Progenitor cell of endocrine pancreas (in vitro differentiated cells): ENCODE data around the gene CHST14. TPM values are rescaled to one million over a fixed set of nuclear protein-coding genes. Genes with fewer than 3 reads are reported as not detected.

Experiments
- DNase-seq: peaks from one replicate; pipeline ENCODE4 v3.0.0; 2021; ENCODE audit warnings: low spot score; ENCODE audit not compliant: unreplicated experiment
- H3K27ac Mint-ChIP-seq: 2 replicates; pipeline ENCODE4 v1.8.0; 2021; ENCODE audit warnings: mild to moderate bottlenecking, moderate library complexity, mixed read lengths
- H3K27me3 Mint-ChIP-seq: 2 replicates; pipeline ENCODE4 v1.8.0; 2021; ENCODE audit warnings: mixed read lengths
- H3K36me3 Mint-ChIP-seq: 2 replicates; pipeline ENCODE4 v1.8.0; 2022; ENCODE audit warnings: mixed read lengths; ENCODE audit not compliant: insufficient read depth
- H3K4me1 Mint-ChIP-seq: 2 replicates; pipeline ENCODE4 v1.8.0; 2021; ENCODE audit warnings: low read depth, mixed read lengths
- H3K4me3 Mint-ChIP-seq: 2 replicates; pipeline ENCODE4 v1.8.0; 2021; ENCODE audit warnings: low read depth, mild to moderate bottlenecking, moderate library complexity, mixed read lengths
- H3K9me3 Mint-ChIP-seq: 2 replicates; pipeline ENCODE4 v1.8.0; 2021; ENCODE audit warnings: low read depth, mixed read lengths
- total RNA-seq: library from RNA; stranded (reverse); gene quantifications from 2 replicates; pipeline ENCODE4 v1.2.1, GENCODE V29; 2021
- TF ChIP-seq, protein P1 (sequence below): fragments of 200-600 bp; sonication (generic); IDR thresholded peaks from one replicate; pipeline ENCODE4 v1.5.0; 2021; ENCODE audit warnings: antibody characterized with exemption, mild to moderate bottlenecking; ENCODE audit not compliant: unreplicated experiment

Gene CHST14
- total RNA-seq, 1 donor from 2014 or later: 29.1 TPM

DNA sequence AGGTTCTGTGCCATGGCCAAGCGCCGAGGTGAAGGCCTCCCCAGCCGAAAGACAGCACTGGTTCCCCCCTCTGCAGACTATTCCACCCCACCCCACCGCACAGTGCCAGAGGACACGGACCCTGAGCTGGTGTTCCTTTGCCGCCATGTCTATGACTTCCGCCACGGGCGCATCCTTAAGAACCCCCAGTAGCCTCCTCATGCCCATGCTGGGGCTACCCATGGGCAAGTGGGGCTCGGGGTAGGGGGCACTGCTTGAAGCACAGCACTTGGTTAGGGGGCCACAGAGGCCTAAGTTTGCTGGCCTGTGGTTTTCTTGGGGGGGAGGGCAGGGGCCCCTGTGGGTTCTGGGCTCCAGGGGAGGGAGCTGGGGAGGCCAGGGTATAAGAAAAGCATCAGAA is 4.8 kb upstream of the CHST14 start:
- TF ChIP-seq, protein P1, sequence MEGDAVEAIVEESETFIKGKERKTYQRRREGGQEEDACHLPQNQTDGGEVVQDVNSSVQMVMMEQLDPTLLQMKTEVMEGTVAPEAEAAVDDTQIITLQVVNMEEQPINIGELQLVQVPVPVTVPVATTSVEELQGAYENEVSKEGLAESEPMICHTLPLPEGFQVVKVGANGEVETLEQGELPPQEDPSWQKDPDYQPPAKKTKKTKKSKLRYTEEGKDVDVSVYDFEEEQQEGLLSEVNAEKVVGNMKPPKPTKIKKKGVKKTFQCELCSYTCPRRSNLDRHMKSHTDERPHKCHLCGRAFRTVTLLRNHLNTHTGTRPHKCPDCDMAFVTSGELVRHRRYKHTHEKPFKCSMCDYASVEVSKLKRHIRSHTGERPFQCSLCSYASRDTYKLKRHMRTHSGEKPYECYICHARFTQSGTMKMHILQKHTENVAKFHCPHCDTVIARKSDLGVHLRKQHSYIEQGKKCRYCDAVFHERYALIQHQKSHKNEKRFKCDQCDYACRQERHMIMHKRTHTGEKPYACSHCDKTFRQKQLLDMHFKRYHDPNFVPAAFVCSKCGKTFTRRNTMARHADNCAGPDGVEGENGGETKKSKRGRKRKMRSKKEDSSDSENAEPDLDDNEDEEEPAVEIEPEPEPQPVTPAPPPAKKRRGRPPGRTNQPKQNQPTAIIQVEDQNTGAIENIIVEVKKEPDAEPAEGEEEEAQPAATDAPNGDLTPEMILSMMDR: no peak
- peaks cover 2% of the 10 kb centered on the region for H3K36me3 Mint-ChIP-seq
- no peaks in the 10 kb centered on the region for H3K9me3 Mint-ChIP-seq
- H3K4me1 Mint-ChIP-seq: peaks cover 4% of the 10 kb centered on the region
- H3K27ac Mint-ChIP-seq: no peak overlapping the region
- H3K4me3 Mint-ChIP-seq: no peak overlapping the region
- no peak for DNase-seq
- no peaks in the 10 kb centered on the region for H3K27me3 Mint-ChIP-seq

- H3K4me1 Mint-ChIP-seq: peaks cover 5% of the 10 kb centered on the region
- no peak overlapping the region for H3K4me3 Mint-ChIP-seq
- H3K9me3 Mint-ChIP-seq: no peaks in the 10 kb centered on the region
- H3K36me3 Mint-ChIP-seq: peaks cover 2% of the 10 kb centered on the region
- DNase-seq: no peak
- no peak overlapping the region for H3K27ac Mint-ChIP-seq
- no peaks in the 10 kb centered on the region for H3K27me3 Mint-ChIP-seq
- TF ChIP-seq, protein P1: no peak
Observed at GRCh38 chr15:40466426-40467260, 4.1 kb upstream of the CHST14 start.

DNA sequence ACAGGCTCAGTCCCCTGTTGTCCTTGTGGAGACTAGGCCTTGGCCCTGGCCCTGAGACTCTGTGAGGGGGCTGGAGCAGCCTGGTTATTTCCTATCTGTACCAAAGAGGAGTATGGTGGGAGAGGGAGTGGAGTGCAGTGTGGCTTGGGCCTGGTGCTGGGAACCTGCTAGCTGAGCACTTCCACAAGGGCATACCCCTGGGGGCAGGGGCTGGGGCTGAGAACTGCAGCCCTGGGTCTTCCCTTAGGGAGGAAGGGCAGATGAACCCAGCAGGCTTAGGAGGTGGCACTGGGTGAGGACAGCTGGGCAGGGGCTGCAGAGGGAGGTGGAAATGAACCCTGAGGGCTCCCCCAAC is 3.5 kb upstream of the CHST14 start:
- Mint-ChIP-seq H3K4me1 (peaks cover 8% of the 10 kb centered on the region), H3K36me3 (peaks cover 2% of the 10 kb centered on the region), H3K27ac (no peak overlapping the region), H3K9me3 (no peaks in the 10 kb centered on the region), H3K4me3 (no peak overlapping the region), H3K27me3 (no peaks in the 10 kb centered on the region)
- DNase-seq: no peak
- TF ChIP-seq, protein P1: no peak

GRCh38 chr15:40468898-40469331 is 1.9 kb upstream of the CHST14 start:
- no peak for DNase-seq
- Mint-ChIP-seq H3K9me3 (no peaks in the 10 kb centered on the region), H3K4me1 (peaks cover 8% of the 10 kb centered on the region), H3K4me3 (no peak overlapping the region), H3K36me3 (peaks cover 2% of the 10 kb centered on the region), H3K27ac (no peak overlapping the region), H3K27me3 (no peaks in the 10 kb centered on the region)
- TF ChIP-seq, protein P1: no peak

DNA sequence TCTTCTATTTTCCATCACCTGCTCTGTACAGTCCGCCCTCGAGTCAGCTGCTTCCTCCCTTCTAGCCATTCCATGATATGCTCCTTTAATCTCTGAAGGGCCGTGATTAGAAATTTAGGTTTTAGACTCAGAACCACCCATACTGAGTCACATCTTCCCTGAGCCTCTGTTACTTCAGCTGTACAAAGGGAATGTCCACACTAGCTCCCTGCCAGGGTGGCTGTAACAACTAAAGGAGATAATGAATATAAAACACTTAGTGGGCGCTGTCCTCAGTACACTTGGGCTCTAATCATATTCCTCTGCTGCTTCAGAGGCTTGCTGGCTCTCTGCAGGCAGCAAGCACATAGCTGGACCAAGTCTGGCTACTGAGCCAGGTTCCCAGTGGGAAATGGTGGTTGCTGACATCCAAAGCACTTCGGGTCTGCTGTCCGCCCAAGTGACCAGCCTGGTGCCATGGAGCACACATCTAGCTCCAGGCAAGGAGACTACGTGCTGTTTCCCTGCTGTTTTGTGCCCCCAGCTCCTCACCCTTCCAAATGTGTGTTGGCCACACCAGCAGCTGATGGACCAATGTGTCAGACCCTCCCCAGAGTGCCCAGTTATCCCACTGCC is 901 bp upstream of the CHST14 start:
- Mint-ChIP-seq H3K4me1 (peaks cover 8% of the 10 kb centered on the region), H3K27ac (peak overlapping the region; percentile 90), H3K4me3 (peak overlapping the region; percentile 68), H3K27me3 (no peaks in the 10 kb centered on the region), H3K36me3 (peaks cover 2% of the 10 kb centered on the region), H3K9me3 (no peaks in the 10 kb centered on the region)
- DNase-seq: no peak
- TF ChIP-seq, protein P1: no peak
